ENCODE measurements around the gene ABCA8.

GRCh38 chr17:68854452-68854851 is 100.7 kb downstream of the ABCA8 start:
- TF ChIP-seq, protein P1, sequence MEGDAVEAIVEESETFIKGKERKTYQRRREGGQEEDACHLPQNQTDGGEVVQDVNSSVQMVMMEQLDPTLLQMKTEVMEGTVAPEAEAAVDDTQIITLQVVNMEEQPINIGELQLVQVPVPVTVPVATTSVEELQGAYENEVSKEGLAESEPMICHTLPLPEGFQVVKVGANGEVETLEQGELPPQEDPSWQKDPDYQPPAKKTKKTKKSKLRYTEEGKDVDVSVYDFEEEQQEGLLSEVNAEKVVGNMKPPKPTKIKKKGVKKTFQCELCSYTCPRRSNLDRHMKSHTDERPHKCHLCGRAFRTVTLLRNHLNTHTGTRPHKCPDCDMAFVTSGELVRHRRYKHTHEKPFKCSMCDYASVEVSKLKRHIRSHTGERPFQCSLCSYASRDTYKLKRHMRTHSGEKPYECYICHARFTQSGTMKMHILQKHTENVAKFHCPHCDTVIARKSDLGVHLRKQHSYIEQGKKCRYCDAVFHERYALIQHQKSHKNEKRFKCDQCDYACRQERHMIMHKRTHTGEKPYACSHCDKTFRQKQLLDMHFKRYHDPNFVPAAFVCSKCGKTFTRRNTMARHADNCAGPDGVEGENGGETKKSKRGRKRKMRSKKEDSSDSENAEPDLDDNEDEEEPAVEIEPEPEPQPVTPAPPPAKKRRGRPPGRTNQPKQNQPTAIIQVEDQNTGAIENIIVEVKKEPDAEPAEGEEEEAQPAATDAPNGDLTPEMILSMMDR (IDR thresholded peaks at IDR 0.05), result no peak
- TF ChIP-seq RNF2 (IDR thresholded peaks at IDR 0.05; ENCODE audit: borderline replicate concordance, low read depth), result no peak
- TF ChIP-seq HEYL (CRISPR knock-in tag; IDR thresholded peaks at IDR 0.05), result no peak
- no peak for TF ChIP-seq POLR2A (IDR thresholded peaks at IDR 0.05; ENCODE audit: low read length)
- no peak for TF ChIP-seq REST (IDR thresholded peaks at IDR 0.05)
- TF ChIP-seq SMC3 (IDR thresholded peaks at IDR 0.05), result no peak
- TF ChIP-seq POLR2AphosphoS2 (conservative IDR thresholded peaks at IDR 0.05; ENCODE audit: low read length), result no peak
- no peak for TF ChIP-seq MYC (IDR thresholded peaks at IDR 0.05; ENCODE audit: borderline replicate concordance, low read length)
- TF ChIP-seq FOSB (CRISPR knock-in tag; IDR thresholded peaks at IDR 0.05), result no peak
